ENCODE measurements around the gene PRDM16. TPM values are rescaled to one million over a fixed set of nuclear protein-coding genes. Genes with fewer than 3 reads are reported as not detected.

PRDM16 gene
- total RNA-seq, 1 experiment from 2014 or later, result 6.1 TPM

DNA sequence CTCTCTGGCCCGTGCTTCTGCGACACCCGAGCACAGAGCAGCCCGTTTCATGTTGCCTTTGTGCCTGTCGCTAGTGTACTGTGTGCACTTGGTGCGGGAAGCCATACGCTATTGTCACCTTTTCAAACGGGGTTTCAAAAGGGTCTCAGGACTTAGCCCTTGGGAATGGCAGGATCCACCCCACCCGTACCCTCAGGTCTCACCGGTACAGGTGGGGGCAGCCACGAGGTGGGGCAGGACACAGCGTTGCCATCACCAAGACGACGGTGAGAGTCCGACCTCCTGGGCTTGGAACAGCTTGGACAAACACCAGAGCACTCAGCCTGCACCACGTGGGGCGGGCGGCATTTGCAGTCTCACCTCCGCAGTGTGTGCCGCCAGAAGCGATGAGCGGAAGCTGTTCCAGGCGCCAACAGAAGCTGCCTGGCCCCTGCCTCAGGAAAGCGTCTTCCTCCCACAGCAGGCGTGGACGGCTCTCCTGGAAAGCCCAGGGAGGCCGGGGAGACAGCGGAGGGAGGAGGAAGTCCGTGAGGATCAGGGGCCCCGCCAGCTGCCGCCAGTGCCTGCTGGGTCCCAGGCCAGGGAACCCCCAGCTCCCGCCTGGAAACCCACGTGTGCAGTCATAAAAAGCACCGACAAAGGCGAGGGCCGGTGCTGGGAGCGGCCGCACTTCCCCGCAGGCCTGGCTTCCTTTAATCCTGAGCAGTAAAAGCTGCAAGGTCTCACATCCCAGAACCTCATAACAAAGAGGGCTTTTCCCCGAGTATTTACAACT is 254.2 kb downstream of the PRDM16 start:
- ChIA-PET CTCF (no interaction called here), RAD21 (ENCODE audit: low non-redundant PET in 1 of 2, low total read pairs in 2 of 2, uncharacterized antibody in 2 of 2, unreplicated experiment in 2 of 2) (no interaction called here), POLR2A (no interaction called here)
- ATAC-seq (no peak), DNase-seq (ENCODE audit: low read depth, low spot score) (no peak)
- no peak overlapping the region for H3K4me2 ChIP-seq (ENCODE audit: low read length)
- no peak overlapping the region for H3K4me3 ChIP-seq (replicated peaks in 1 of 2; ENCODE audit: low read depth in 1 of 2, low read length in 2 of 2)
- H3K9me3 ChIP-seq (ENCODE audit: control insufficient read depth in 1 of 2, insufficient read depth in 1 of 2, low read depth in 1 of 2, low read length in 2 of 2), result no peaks in the 10 kb centered on the region
- H3K79me2 ChIP-seq (ENCODE audit: insufficient read depth, low read length), result no peaks in the 10 kb centered on the region
- no peaks in the 10 kb centered on the region for H4K20me1 ChIP-seq (ENCODE audit: insufficient read depth)
- H3K9me2 ChIP-seq (ENCODE audit: insufficient read depth), result no peaks in the 10 kb centered on the region
- TF ChIP-seq CBX3 (IDR thresholded peaks at IDR 0.05; ENCODE audit: low read depth) (no peak), SP1 (IDR thresholded peaks at IDR 0.05; ENCODE audit: low read depth) (no peak), ZNF274 (IDR thresholded peaks at IDR 0.05; ENCODE audit: low read depth, low read length) (no peak), EZH2phosphoT487 (IDR thresholded peaks at IDR 0.05; ENCODE audit: borderline replicate concordance) (no peak), SIN3A (IDR thresholded peaks at IDR 0.05; ENCODE audit: low read depth) (no peak), FOSL1 (IDR thresholded peaks at IDR 0.05; ENCODE audit: low read depth) (no peak), JUND (IDR thresholded peaks at IDR 0.05) (no peak), YY1 (IDR thresholded peaks at IDR 0.05; ENCODE audit: extremely low read depth, insufficient replicate concordance, low read depth, low read length) (no peak), SRF (IDR thresholded peaks at IDR 0.05; ENCODE audit: low read depth) (no peak), POLR2AphosphoS5 (IDR thresholded peaks at IDR 0.05; ENCODE audit: low read depth, low read length) (no peak), EGR1 (IDR thresholded peaks at IDR 0.05; ENCODE audit: low read depth) (no peak)
- TF ChIP-seq, protein P1, sequence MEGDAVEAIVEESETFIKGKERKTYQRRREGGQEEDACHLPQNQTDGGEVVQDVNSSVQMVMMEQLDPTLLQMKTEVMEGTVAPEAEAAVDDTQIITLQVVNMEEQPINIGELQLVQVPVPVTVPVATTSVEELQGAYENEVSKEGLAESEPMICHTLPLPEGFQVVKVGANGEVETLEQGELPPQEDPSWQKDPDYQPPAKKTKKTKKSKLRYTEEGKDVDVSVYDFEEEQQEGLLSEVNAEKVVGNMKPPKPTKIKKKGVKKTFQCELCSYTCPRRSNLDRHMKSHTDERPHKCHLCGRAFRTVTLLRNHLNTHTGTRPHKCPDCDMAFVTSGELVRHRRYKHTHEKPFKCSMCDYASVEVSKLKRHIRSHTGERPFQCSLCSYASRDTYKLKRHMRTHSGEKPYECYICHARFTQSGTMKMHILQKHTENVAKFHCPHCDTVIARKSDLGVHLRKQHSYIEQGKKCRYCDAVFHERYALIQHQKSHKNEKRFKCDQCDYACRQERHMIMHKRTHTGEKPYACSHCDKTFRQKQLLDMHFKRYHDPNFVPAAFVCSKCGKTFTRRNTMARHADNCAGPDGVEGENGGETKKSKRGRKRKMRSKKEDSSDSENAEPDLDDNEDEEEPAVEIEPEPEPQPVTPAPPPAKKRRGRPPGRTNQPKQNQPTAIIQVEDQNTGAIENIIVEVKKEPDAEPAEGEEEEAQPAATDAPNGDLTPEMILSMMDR (IDR thresholded peaks at IDR 0.05 in 2 of 3, conservative IDR thresholded peaks at IDR 0.05 in 1 of 3; ENCODE audit: borderline replicate concordance in 1 of 3, insufficient read depth in 1 of 3, low read depth in 2 of 3, low read length in 2 of 3), result no peak
- TF ChIP-seq, protein P2, sequence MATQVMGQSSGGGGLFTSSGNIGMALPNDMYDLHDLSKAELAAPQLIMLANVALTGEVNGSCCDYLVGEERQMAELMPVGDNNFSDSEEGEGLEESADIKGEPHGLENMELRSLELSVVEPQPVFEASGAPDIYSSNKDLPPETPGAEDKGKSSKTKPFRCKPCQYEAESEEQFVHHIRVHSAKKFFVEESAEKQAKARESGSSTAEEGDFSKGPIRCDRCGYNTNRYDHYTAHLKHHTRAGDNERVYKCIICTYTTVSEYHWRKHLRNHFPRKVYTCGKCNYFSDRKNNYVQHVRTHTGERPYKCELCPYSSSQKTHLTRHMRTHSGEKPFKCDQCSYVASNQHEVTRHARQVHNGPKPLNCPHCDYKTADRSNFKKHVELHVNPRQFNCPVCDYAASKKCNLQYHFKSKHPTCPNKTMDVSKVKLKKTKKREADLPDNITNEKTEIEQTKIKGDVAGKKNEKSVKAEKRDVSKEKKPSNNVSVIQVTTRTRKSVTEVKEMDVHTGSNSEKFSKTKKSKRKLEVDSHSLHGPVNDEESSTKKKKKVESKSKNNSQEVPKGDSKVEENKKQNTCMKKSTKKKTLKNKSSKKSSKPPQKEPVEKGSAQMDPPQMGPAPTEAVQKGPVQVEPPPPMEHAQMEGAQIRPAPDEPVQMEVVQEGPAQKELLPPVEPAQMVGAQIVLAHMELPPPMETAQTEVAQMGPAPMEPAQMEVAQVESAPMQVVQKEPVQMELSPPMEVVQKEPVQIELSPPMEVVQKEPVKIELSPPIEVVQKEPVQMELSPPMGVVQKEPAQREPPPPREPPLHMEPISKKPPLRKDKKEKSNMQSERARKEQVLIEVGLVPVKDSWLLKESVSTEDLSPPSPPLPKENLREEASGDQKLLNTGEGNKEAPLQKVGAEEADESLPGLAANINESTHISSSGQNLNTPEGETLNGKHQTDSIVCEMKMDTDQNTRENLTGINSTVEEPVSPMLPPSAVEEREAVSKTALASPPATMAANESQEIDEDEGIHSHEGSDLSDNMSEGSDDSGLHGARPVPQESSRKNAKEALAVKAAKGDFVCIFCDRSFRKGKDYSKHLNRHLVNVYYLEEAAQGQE (IDR thresholded peaks at IDR 0.05; ENCODE audit: low read depth), result no peak
- TF ChIP-seq, protein P3, sequence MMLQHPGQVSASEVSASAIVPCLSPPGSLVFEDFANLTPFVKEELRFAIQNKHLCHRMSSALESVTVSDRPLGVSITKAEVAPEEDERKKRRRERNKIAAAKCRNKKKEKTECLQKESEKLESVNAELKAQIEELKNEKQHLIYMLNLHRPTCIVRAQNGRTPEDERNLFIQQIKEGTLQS (IDR thresholded peaks at IDR 0.05), result no peak
- TF ChIP-seq, protein P4, sequence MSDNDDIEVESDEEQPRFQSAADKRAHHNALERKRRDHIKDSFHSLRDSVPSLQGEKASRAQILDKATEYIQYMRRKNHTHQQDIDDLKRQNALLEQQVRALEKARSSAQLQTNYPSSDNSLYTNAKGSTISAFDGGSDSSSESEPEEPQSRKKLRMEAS (IDR thresholded peaks at IDR 0.05), result no peak
- H3K9ac ChIP-seq (ENCODE audit: low read length), result no peak overlapping the region
- intact Hi-C loops (cut with micrococcal nuclease), result loop anchor here (10.0 kb wide), 1 partner anchor 248 kb away; no protein-coding TSS in a partner anchor
- no peaks in the 10 kb centered on the region for H3K36me3 ChIP-seq (ENCODE audit: control insufficient read depth in 1 of 2, insufficient read depth in 2 of 2, low read length in 2 of 2)
- no peaks in the 10 kb centered on the region for H3K27me3 ChIP-seq (ENCODE audit: insufficient read depth, low read length)
- H2AFZ ChIP-seq (ENCODE audit: low read depth, low read length, poor library complexity, severe bottlenecking), result no peak overlapping the region
- H3K27ac ChIP-seq (ENCODE audit: low read depth, low read length), result no peak overlapping the region
- no TSS peak for BruUV-seq (replicated peaks)
- H3K4me1 ChIP-seq (ENCODE audit: control insufficient read depth in 1 of 2, insufficient read depth in 2 of 2, low read length in 2 of 2), result peaks cover 22 to 29% of the 10 kb centered on the region in 2 experiments
